Esophagus squamous epithelium (tissue), 5 donors: Measurements from ENCODE around the gene SLC25A48. TPM values are rescaled to one million over a fixed set of nuclear protein-coding genes. Genes with fewer than 3 reads are reported as not detected.

ENCODE experiments used
- DNase-seq: peaks from one replicate; lab custom pipeline; 2025; lab: John Stamatoyannopoulos, UW
- H3K27ac ChIP-seq, 4 donors: fragments of 200-600 bp; sonication (generic); one replicate each; pipeline ENCODE4 v1.5.1; 2016 to 2019; ENCODE audit warnings: mild to moderate bottlenecking in 1 of 4
- H3K27me3 ChIP-seq, 4 donors: fragments of 200-600 bp; sonication (generic); 1 replicate in 3 of 4; 2 replicates in 1 of 4; pipeline versions ENCODE4 v1.5.1 to v1.6.0; 2017 to 2021; ENCODE audit warnings: antibody characterized with exemption in 1 of 4
- H3K36me3 ChIP-seq, 3 donors: fragments of 200-600 bp; sonication (generic); one replicate each; pipeline ENCODE4 v1.5.1; 2016 to 2019
- H3K4me1 ChIP-seq, 3 donors: fragments of 200-600 bp; sonication (generic); one replicate each; pipeline ENCODE4 v1.5.1; 2017 to 2019
- H3K4me3 ChIP-seq, 4 donors: fragments of 200-600 bp; sonication (generic); 1 replicate in 3 of 4; 2 replicates in 1 of 4; pipeline ENCODE4 v1.5.1; 2016 to 2019; ENCODE audit warnings: mild to moderate bottlenecking in 2 of 4, moderate library complexity in 1 of 4
- H3K9me3 ChIP-seq, 3 donors: fragments of 200-600 bp; sonication (generic); one replicate each; pipeline ENCODE4 v1.5.1; 2016 to 2019
- POLR2A ChIP-seq, 4 donors: fragments of 450-650 bp; IDR thresholded peaks; one replicate each; pipeline ENCODE4 v1.6.1; 2017; ENCODE audit warnings: antibody characterized with exemption in 4 of 4, mild to moderate bottlenecking in 4 of 4, moderate library complexity in 3 of 4
- WGBS, 2 donors: methylation state at CpG; one replicate each; pipeline ENCODE4 v1.1.5; 2018; 5-methylcytosine and 5-hydroxymethylcytosine counted together
- intact Hi-C: fragments of 100-400 bp; cut with DNase I; formaldehyde crosslinking; loops from one replicate; pipeline ENCODE4 v1.15.0; 2022
- total RNA-seq, 4 donors: library from RNA; depleted of rRNA; stranded (reverse); fragments of >200 nt; gene quantifications; one replicate each; pipeline ENCODE4 v1.1.0, GENCODE V29; 2016
- TF ChIP-seq, protein P1 (sequence below), 6 experiments: fragments of 450-650 bp in 4 of 6; fragments of 200-600 bp in 2 of 6; sonication (generic) in 2 of 6; IDR thresholded peaks; one replicate each; pipeline ENCODE4 v1.5.1; 2016 to 2019; ENCODE audit warnings: antibody characterized with exemption in 6 of 6, mild to moderate bottlenecking in 4 of 6, moderate library complexity in 4 of 6
- donor health status: DM: yes; HTN: yes; CAD: no.

Gene SLC25A48
- total RNA-seq, 4 donors from 2014 or later: 0.19 to 1.3 (median 0.48) TPM

DNA sequence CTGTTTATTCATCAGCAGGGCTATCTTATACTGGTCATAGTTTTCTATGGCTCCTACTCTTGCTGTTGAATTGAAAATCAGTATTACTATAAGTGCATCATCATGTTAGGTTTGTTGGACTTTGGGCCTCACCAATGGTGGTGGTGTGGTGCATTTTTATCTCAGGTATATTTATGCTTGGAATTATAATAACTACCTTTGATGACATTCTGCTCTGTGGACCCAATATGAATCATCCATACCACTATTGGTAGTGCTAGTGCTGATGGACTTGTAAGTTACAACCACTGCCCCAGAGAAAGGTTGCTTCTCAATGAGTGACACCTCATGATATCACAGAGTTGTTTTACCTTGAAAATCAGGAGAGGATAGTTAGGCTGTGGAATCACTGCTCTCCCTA, 33.1 kb downstream of the SLC25A48 start:
- no peaks in the 10 kb centered on the region for H3K36me3 ChIP-seq

DNA sequence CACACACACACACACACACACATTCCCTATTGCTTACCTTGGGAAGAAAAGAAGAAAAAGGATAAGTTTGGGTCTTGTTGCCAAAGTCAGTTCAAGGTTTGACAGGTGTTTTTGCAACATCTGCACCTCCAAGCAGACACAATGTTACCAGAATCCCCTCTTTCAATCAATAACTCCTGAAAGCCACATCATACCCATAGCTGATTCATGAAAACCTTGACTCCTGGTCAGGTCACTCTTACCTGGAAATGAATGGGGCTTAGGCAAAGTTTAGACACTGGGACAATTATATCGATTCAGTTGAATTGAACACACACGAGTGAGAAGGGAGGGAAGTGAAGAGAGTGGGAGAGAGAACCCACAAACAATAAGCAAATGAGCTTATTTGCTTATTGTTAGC, 34.2 kb downstream of the SLC25A48 start:
- intact Hi-C loops: no loop called here

More for the DNA sequence above, 33.1 kb downstream of the SLC25A48 start:
- no peak for DNase-seq
- no peaks in the 10 kb centered on the region for H3K27me3 ChIP-seq
- no peak overlapping the region for H3K27ac ChIP-seq
- TF ChIP-seq, protein P1, sequence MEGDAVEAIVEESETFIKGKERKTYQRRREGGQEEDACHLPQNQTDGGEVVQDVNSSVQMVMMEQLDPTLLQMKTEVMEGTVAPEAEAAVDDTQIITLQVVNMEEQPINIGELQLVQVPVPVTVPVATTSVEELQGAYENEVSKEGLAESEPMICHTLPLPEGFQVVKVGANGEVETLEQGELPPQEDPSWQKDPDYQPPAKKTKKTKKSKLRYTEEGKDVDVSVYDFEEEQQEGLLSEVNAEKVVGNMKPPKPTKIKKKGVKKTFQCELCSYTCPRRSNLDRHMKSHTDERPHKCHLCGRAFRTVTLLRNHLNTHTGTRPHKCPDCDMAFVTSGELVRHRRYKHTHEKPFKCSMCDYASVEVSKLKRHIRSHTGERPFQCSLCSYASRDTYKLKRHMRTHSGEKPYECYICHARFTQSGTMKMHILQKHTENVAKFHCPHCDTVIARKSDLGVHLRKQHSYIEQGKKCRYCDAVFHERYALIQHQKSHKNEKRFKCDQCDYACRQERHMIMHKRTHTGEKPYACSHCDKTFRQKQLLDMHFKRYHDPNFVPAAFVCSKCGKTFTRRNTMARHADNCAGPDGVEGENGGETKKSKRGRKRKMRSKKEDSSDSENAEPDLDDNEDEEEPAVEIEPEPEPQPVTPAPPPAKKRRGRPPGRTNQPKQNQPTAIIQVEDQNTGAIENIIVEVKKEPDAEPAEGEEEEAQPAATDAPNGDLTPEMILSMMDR (IDR thresholded peaks at IDR 0.05): no peak
- no peak for TF ChIP-seq POLR2A (IDR thresholded peaks at IDR 0.05)
- no peaks in the 10 kb centered on the region for H3K4me1 ChIP-seq
- H3K4me3 ChIP-seq: no peak overlapping the region
- H3K9me3 ChIP-seq: no peaks in the 10 kb centered on the region
- intact Hi-C loops: no loop called here

DNA sequence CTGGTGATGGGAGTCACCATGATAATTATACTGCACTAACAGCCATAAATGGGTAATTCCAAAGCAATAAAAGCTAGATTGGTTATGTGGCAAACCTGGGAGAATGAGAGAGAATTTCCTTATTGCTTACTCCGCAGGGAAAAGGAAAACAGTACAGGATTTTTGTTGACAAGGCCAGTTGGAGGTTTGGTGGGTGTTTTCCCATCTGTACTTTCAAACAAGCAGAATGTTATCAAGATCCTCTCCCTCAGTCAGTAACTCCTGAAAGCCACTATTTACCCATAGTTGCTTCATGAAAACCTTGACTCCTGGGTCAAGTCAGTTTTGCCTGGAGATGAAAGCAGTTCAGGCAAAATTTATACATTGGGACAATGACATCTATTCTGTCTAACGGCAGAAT, 34.8 kb downstream of the SLC25A48 start:
- no peaks in the 10 kb centered on the region for H3K9me3 ChIP-seq
- 71 to 81% methylated on average over 2 of the region's 2 CpGs for WGBS, 2 donors
- H3K27ac ChIP-seq: no peak overlapping the region
- H3K4me1 ChIP-seq: no peaks in the 10 kb centered on the region
- DNase-seq: no peak
- TF ChIP-seq, protein P1 (IDR thresholded peaks at IDR 0.05): no peak
- TF ChIP-seq POLR2A (IDR thresholded peaks at IDR 0.05): no peak
- intact Hi-C loops: no loop called here
- no peaks in the 10 kb centered on the region for H3K36me3 ChIP-seq
- H3K4me3 ChIP-seq: no peak overlapping the region
- no peaks in the 10 kb centered on the region for H3K27me3 ChIP-seq

More for the DNA sequence above, 34.2 kb downstream of the SLC25A48 start:
- H3K36me3 ChIP-seq: no peaks in the 10 kb centered on the region
- H3K9me3 ChIP-seq: no peaks in the 10 kb centered on the region
- H3K27me3 ChIP-seq: no peaks in the 10 kb centered on the region
- no peak for TF ChIP-seq POLR2A (IDR thresholded peaks at IDR 0.05)
- TF ChIP-seq, protein P1 (IDR thresholded peaks at IDR 0.05): no peak
- no peak for DNase-seq
- no peak overlapping the region for H3K27ac ChIP-seq
- no peaks in the 10 kb centered on the region for H3K4me1 ChIP-seq
- 44 to 83% methylated on average over 2 of the region's 2 CpGs for WGBS, 2 donors
- H3K4me3 ChIP-seq: no peak overlapping the region

DNA sequence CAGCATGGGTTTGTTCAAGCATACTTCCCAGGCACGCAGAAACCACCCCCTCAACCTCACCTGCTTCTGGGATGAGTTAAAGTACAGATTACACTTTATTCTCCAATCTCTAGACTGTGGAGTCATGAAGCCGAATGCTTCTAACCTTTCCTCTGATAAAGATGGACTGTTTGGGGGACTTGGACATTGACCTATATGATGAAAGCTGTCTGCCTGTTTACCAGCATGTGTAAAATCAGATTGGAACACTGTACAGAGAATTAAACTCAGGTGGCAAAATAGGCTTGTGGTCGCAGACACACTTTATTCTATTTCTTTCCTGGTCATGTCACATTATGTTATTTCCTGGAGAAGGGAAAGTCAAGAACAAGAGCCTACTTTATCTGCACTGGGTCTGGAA, 35.5 kb downstream of the SLC25A48 start:
- H3K27ac ChIP-seq: no peak overlapping the region
- H3K27me3 ChIP-seq: peaks cover 0 to 4% (median 0%) of the 10 kb centered on the region in 4 donors
- no peaks in the 10 kb centered on the region for H3K36me3 ChIP-seq
- 62 to 70% methylated on average over 3 of the region's 3 CpGs for WGBS, 2 donors
- intact Hi-C loops: no loop called here
- no peaks in the 10 kb centered on the region for H3K9me3 ChIP-seq
- H3K4me1 ChIP-seq: no peaks in the 10 kb centered on the region
- TF ChIP-seq, protein P1 (IDR thresholded peaks at IDR 0.05): no peak
- TF ChIP-seq POLR2A (IDR thresholded peaks at IDR 0.05): no peak
- no peak overlapping the region for H3K4me3 ChIP-seq
- no peak for DNase-seq

DNA sequence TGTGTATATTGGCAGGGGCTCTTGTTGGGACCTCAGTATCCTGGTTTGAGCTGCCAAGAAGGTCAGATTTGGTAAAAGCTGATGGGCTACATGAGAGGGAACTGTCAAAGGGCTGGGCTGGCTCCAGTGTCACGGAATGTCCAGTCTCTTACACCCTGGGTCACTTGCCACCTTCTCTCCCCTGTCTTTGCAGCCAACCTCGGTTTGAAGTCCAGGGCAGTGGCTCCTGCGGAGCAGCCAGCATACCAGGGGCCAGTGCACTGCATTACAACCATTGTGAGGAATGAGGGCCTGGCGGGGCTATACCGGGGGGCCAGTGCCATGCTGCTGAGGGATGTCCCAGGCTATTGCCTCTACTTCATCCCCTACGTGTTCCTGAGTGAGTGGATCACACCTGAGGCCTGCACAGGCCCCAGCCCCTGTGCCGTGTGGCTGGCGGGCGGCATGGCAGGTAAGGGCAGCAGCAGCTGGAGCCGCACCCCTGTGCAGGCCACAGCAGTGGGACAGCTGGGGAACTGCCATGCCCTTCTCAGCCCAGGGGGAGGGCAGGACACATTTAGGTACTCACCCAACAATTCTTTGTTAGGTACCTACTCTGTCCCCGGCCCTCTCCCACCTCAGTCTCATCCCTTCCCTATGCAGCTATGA, 36.9 kb downstream of the SLC25A48 start:
- intact Hi-C loops: no loop called here
- TF ChIP-seq, protein P1 (IDR thresholded peaks at IDR 0.05): no peak
- TF ChIP-seq POLR2A (IDR thresholded peaks at IDR 0.05): no peak
- no peaks in the 10 kb centered on the region for H3K36me3 ChIP-seq
- H3K4me3 ChIP-seq: no peak overlapping the region
- H3K4me1 ChIP-seq: no peaks in the 10 kb centered on the region
- peaks cover 0 to 4% (median 0%) of the 10 kb centered on the region in 4 donors for H3K27me3 ChIP-seq
- no peak for DNase-seq
- no peaks in the 10 kb centered on the region for H3K9me3 ChIP-seq
- no peak overlapping the region for H3K27ac ChIP-seq
- WGBS, 2 donors: 83 to 89% methylated on average over 1 of the region's 11 CpGs
